Measurements from ENCODE around the gene BCAP31.
"Not testable (repeated sequence)": the region's sequence is repeated elsewhere in the genome, so short reads cannot be mapped to it uniquely, and the experiment has no call there.

The BCAP31 gene

DNA sequence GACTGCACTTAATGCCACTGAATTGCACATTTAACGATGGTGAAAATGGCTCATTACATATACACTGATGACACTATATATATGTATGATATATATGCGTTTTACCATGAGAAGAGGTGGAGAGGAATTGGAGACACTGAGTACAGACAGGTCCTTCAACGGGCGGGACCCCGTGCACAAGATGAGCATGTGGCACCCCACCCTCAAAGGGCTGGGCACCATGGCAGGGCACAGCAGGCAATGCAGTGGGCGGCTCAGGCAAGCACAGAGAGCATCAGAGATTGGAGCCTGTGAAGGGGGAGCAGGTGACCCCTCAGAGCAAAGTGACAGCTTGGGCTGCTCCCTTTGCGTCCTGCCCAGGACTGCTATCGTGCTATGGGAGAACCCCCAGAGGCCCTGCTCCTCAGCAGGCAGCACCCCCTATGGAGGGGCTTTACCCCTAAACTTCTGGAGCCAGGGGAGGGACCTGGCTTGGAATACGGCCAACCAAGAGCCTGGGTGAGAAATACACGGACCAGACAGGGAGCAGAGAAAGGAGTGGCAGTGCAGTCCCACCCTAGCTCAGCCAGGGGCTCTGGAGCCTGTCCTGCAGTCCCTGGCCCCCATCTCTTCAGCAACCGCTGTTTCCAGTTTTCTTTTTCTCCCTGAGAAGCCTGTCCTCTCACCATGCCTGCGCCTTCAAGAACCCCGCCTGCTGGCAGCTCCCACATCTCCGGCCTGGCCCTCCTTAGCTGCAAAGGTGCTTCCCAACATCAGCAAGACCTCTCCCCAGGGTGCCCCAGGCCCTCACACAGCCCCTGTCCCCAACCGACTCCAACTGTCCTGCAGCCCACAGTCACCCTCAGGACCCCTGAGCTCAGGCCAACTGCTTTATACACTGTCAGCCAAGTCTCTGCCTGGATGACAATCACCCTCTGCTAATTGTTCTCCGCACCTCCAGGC is 26.0 kb downstream of the BCAP31 start:
- TF ChIP-seq, protein P1, sequence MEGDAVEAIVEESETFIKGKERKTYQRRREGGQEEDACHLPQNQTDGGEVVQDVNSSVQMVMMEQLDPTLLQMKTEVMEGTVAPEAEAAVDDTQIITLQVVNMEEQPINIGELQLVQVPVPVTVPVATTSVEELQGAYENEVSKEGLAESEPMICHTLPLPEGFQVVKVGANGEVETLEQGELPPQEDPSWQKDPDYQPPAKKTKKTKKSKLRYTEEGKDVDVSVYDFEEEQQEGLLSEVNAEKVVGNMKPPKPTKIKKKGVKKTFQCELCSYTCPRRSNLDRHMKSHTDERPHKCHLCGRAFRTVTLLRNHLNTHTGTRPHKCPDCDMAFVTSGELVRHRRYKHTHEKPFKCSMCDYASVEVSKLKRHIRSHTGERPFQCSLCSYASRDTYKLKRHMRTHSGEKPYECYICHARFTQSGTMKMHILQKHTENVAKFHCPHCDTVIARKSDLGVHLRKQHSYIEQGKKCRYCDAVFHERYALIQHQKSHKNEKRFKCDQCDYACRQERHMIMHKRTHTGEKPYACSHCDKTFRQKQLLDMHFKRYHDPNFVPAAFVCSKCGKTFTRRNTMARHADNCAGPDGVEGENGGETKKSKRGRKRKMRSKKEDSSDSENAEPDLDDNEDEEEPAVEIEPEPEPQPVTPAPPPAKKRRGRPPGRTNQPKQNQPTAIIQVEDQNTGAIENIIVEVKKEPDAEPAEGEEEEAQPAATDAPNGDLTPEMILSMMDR (conservative IDR thresholded peaks at IDR 0.05), result no peak
- no peak for TF ChIP-seq ZFX (IDR thresholded peaks at IDR 0.05)
- peak overlapping the region; percentile 90 for H3K27ac ChIP-seq

DNA sequence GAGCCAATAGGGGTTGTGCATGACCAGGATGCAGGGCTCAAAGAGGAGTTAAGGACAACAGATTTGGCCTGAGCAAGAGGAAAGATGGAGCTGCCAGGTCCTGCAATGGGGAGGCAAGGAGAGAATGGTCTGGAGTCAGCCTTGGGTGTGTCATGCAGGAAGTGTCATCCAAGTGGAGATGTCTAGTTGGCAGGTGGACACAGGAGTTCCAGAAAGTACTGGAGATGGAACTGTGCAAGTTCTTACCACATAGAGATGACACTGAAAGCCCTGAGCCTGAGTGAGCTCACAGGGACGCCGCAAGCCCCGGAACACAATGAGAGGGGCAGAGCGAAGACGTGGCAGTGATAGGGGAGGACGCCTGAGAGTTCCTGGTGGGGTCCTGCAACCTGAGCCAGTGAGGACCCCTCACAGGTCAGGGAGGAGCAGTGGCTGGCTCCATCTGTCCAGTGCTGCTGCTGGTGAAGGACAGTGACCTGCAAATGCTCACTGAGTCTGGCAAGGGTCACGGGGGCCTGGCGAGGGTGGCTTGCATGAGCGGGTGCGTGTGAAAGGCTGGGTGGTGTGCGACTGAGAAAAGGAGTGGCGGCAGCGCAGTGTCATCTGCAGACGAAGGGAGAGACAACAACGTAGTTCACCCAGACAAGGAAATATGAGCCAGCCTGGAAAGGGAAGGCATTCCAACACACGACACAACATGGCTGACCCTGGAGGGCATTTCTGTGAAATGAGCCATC is 27.0 kb downstream of the BCAP31 start:
- not testable (repeated sequence) for H3K27ac ChIP-seq

DNA sequence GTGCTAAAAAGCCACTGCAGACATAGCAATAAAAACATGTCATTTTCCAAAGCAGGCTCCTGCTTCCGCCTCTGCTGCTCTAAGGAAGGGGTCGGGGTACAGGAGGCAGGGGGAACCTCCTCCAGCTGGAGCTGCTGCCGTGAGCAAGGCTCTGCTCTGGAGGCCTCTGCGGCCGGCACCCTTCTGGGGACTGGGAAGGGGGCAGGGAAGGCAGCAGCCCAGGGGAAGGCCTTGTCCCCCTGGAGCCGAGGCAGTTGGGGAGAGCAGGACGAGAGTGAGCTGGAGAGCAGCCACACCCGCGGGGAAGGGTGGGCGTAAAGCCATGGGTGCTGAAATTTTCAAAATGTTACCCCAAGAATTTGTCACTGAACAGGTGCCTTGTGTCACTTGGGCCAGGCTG is 27.6 kb downstream of the BCAP31 start:
- not testable (repeated sequence) for H3K27ac ChIP-seq

DNA sequence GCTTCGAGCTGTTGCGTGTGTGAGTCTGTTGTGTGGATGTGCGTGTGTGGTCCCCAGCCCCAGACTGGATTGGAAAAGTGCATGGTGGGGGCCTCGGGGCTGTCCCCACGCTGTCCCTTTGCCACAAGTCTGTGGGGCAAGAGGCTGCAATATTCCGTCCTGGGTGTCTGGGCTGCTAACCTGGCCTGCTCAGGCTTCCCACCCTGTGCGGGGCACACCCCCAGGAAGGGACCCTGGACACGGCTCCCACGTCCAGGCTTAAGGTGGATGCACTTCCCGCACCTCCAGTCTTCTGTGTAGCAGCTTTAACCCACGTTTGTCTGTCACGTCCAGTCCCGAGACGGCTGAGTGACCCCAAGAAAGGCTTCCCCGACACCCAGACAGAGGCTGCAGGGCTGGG is 28.1 kb downstream of the BCAP31 start:
- TF ChIP-seq, protein P1 (conservative IDR thresholded peaks at IDR 0.05), result no peak
- no peak for TF ChIP-seq ZFX (IDR thresholded peaks at IDR 0.05)
- no peak overlapping the region for H3K27ac ChIP-seq

DNA sequence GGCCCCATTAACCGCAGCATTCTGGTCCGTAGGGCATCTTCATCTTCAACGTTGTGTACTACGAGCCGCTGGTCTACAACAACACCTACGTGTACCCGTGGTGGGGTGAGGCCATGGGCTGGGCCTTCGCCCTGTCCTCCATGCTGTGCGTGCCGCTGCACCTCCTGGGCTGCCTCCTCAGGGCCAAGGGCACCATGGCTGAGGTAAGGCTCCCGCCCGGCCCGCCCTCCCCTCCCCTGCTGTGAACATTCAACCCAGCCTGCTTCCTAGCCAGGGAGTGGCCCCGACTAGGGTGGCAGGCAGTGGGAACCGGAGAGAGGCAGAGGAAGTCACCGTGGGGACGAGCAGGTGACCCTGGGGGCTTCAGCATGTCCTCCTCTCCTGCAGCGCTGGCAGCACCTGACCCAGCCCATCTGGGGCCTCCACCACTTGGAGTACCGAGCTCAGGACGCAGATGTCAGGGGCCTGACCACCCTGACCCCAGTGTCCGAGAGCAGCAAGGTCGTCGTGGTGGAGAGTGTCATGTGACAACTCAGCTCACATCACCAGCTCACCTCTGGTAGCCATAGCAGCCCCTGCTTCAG is 29.4 kb downstream of the BCAP31 start:
- H3K27ac ChIP-seq, result no peak overlapping the region
- no peak for TF ChIP-seq ZFX (IDR thresholded peaks at IDR 0.05)
- TF ChIP-seq, protein P1 (conservative IDR thresholded peaks at IDR 0.05), result no peak

DNA sequence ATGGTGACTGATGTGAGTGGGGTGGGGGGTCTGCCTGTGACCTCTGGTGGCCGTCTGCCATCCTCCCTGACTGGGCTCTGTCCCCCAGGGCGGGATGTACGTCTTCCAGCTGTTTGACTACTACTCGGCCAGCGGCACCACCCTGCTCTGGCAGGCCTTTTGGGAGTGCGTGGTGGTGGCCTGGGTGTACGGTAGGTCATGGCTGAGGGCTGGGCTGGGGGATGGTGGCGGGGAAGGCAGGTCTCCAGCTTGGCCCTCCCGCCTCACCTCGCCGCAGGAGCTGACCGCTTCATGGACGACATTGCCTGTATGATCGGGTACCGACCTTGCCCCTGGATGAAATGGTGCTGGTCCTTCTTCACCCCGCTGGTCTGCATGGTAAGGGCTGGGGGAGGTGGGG is 29.9 kb downstream of the BCAP31 start:
- H3K27ac ChIP-seq, result not testable (repeated sequence)

DNA sequence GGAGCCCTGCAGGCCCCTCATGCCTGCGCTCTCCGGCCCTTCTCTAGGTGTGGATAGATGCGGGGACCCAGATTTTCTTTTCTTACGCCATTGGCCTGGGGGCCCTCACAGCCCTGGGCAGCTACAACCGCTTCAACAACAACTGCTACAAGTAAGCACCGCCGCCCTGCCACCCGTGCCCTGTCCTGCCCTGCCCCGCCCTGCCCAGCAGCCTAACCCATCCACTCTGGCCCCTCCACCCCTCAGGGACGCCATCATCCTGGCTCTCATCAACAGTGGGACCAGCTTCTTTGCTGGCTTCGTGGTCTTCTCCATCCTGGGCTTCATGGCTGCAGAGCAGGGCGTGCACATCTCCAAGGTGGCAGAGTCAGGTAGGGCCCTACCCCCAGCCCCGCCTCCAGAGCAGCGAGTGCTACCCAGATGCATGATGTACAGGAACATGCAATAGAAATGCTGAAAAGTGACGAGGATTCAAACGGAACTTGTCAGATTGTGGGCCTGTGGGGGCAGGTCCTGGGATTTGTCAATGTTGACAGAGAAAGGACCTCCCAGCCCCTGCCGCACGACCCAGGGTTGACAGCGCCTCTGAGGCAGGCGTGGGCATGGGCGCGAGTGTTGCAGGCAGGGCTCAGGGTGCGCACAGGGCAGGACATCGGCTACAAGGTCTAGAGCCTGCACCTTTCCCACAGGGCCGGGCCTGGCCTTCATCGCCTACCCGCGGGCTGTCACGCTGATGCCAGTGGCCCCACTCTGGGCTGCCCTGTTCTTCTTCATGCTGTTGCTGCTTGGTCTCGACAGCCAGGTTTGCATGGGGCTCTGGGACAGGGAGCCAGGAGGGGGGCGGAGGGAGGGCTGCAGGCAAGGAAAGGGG is 30.7 kb downstream of the BCAP31 start:
- H3K27ac ChIP-seq, result no peak overlapping the region

DNA sequence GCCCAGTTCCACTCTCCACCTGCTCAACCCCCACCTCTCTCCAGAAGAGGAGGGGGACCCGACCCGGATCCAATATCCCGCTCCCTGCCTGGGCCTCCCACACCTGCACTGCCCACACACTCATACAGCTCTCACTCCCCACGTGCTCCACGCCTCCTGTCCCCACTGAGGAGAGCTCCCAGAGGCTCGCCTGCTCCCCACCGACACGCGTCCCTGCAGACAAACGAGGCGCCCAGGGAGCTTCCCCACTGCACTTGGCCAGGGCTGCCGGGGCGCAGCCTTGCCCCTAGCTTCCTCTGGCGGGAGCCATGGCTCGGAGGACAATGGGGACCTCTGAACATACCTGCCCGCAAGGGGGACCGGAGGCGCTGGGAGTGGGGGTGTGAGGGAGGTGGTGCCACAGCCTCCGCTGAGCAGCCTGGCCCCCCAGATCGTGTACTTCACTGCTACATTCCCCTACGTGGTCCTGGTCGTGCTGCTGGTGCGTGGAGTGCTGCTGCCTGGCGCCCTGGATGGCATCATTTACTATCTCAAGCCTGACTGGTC is 31.5 kb downstream of the BCAP31 start:
- TF ChIP-seq, protein P1 (conservative IDR thresholded peaks at IDR 0.05), result no peak
- TF ChIP-seq ZFX (IDR thresholded peaks at IDR 0.05), result no peak
- H3K27ac ChIP-seq, result no peak overlapping the region

More for the DNA sequence above, 30.7 kb downstream of the BCAP31 start:
- TF ChIP-seq ZFX (IDR thresholded peaks at IDR 0.05), result no peak
- TF ChIP-seq, protein P1 (conservative IDR thresholded peaks at IDR 0.05), result no peak
